IPS-15b (cell line): ENCODE data around the gene SMIM14.

Experiments used
- H3K27me3 ChIP-seq: one replicate; pipeline ENCODE4 v1.6.1; 2013; ENCODE audit warnings: low read length; ENCODE audit not compliant: control insufficient read depth, insufficient read depth
- H3K36me3 ChIP-seq: one replicate; pipeline ENCODE4 v1.6.1; 2013; ENCODE audit warnings: low read length; ENCODE audit not compliant: control insufficient read depth, insufficient read depth
- H3K4me1 ChIP-seq: one replicate; pipeline ENCODE4 v1.6.1; 2013; ENCODE audit warnings: mild to moderate bottlenecking, low read length; ENCODE audit not compliant: control insufficient read depth, insufficient read depth
- H3K4me3 ChIP-seq: one replicate; pipeline ENCODE4 v1.5.1; 2013; ENCODE audit warnings: low read depth, low read length
- H3K9ac ChIP-seq: one replicate; pipeline ENCODE4 v1.6.1; 2013; ENCODE audit warnings: low read depth, mild to moderate bottlenecking, low read length
- H3K9me3 ChIP-seq: one replicate; pipeline ENCODE4 v1.6.1; 2013; ENCODE audit warnings: mild to moderate bottlenecking, low read length; ENCODE audit not compliant: control insufficient read depth, insufficient read depth

SMIM14 gene

GRCh38 chr4:39571504-39571903 lies 67.2 kb downstream of the SMIM14 start:
- no peaks in the 10 kb centered on the region for H3K4me1 ChIP-seq
- H3K9ac ChIP-seq, result no peak overlapping the region
- peaks cover 3% of the 10 kb centered on the region for H3K36me3 ChIP-seq
- no peak overlapping the region for H3K4me3 ChIP-seq
- no peaks in the 10 kb centered on the region for H3K9me3 ChIP-seq
- no peaks in the 10 kb centered on the region for H3K27me3 ChIP-seq

- H3K4me1 ChIP-seq, result no peaks in the 10 kb centered on the region
- no peaks in the 10 kb centered on the region for H3K27me3 ChIP-seq
- no peak overlapping the region for H3K4me3 ChIP-seq
- no peak overlapping the region for H3K9ac ChIP-seq
- no peaks in the 10 kb centered on the region for H3K9me3 ChIP-seq
- H3K36me3 ChIP-seq, result peaks cover 3% of the 10 kb centered on the region
Measured at GRCh38 chr4:39571054-39571453, 67.6 kb downstream of the SMIM14 start.

GRCh38 chr4:39569209-39569608 lies 69.5 kb downstream of the SMIM14 start:
- Histone ChIP-seq H3K9me3 (no peaks in the 10 kb centered on the region), H3K9ac (no peak overlapping the region), H3K36me3 (peaks cover 3% of the 10 kb centered on the region), H3K4me1 (no peaks in the 10 kb centered on the region), H3K4me3 (no peak overlapping the region), H3K27me3 (no peaks in the 10 kb centered on the region)

GRCh38 chr4:39568805-39569204 lies 69.9 kb downstream of the SMIM14 start:
- Histone ChIP-seq H3K9ac (no peak overlapping the region), H3K4me1 (no peaks in the 10 kb centered on the region), H3K4me3 (no peak overlapping the region)

GRCh38 chr4:39565878-39566600 lies 72.6 kb downstream of the SMIM14 start:
- H3K9ac ChIP-seq, result no peak overlapping the region
- no peak overlapping the region for H3K4me3 ChIP-seq
- no peaks in the 10 kb centered on the region for H3K27me3 ChIP-seq
- H3K36me3 ChIP-seq, result peaks cover 1% of the 10 kb centered on the region
- H3K9me3 ChIP-seq, result no peaks in the 10 kb centered on the region
- no peaks in the 10 kb centered on the region for H3K4me1 ChIP-seq

More at GRCh38 chr4:39568805-39569204, 69.9 kb downstream of the SMIM14 start:
- Histone ChIP-seq H3K9me3 (no peaks in the 10 kb centered on the region), H3K36me3 (peaks cover 3% of the 10 kb centered on the region), H3K27me3 (no peaks in the 10 kb centered on the region)

- Histone ChIP-seq H3K4me3 (no peak overlapping the region), H3K27me3 (no peaks in the 10 kb centered on the region), H3K4me1 (no peaks in the 10 kb centered on the region), H3K9me3 (no peaks in the 10 kb centered on the region), H3K9ac (no peak overlapping the region), H3K36me3 (no peaks in the 10 kb centered on the region)
Measured at GRCh38 chr4:39563346-39563847, 75.3 kb downstream of the SMIM14 start.

- Histone ChIP-seq H3K9ac (no peak overlapping the region), H3K4me1 (no peaks in the 10 kb centered on the region), H3K9me3 (no peaks in the 10 kb centered on the region), H3K36me3 (no peaks in the 10 kb centered on the region), H3K27me3 (no peaks in the 10 kb centered on the region), H3K4me3 (no peak overlapping the region)
Measured at GRCh38 chr4:39562792-39563191, 75.9 kb downstream of the SMIM14 start.

GRCh38 chr4:39559626-39560025 lies 79.0 kb downstream of the SMIM14 start:
- H3K36me3 ChIP-seq, result no peaks in the 10 kb centered on the region
- H3K4me1 ChIP-seq, result no peaks in the 10 kb centered on the region
- H3K27me3 ChIP-seq, result no peaks in the 10 kb centered on the region
- no peaks in the 10 kb centered on the region for H3K9me3 ChIP-seq
- H3K9ac ChIP-seq, result no peak overlapping the region
- no peak overlapping the region for H3K4me3 ChIP-seq

- no peaks in the 10 kb centered on the region for H3K36me3 ChIP-seq
- no peaks in the 10 kb centered on the region for H3K4me1 ChIP-seq
- no peaks in the 10 kb centered on the region for H3K9me3 ChIP-seq
- no peak overlapping the region for H3K4me3 ChIP-seq
- no peaks in the 10 kb centered on the region for H3K27me3 ChIP-seq
- H3K9ac ChIP-seq, result no peak overlapping the region
Measured at GRCh38 chr4:39555472-39555871, 83.2 kb downstream of the SMIM14 start.

- Histone ChIP-seq H3K9ac (no peak overlapping the region), H3K36me3 (no peaks in the 10 kb centered on the region), H3K27me3 (no peaks in the 10 kb centered on the region), H3K9me3 (no peaks in the 10 kb centered on the region), H3K4me3 (no peak overlapping the region), H3K4me1 (no peaks in the 10 kb centered on the region)
Measured at GRCh38 chr4:39548425-39549067, 90.1 kb downstream of the SMIM14 start.

- Histone ChIP-seq H3K9me3 (no peaks in the 10 kb centered on the region), H3K4me3 (no peak overlapping the region), H3K27me3 (no peaks in the 10 kb centered on the region), H3K36me3 (no peaks in the 10 kb centered on the region), H3K4me1 (peaks cover 6% of the 10 kb centered on the region), H3K9ac (no peak overlapping the region)
Measured at GRCh38 chr4:39544580-39545315, 93.9 kb downstream of the SMIM14 start.
